Left colon (tissue), 2 donors: ENCODE results near the gene CERS4. TPM values are rescaled to one million over a fixed set of nuclear protein-coding genes. Genes with fewer than 3 reads are reported as not detected.
A peak's percentile ranks its signal among the peaks of the same experiment; 100 is the strongest.
"Not testable (repeated sequence)": the region's sequence is repeated elsewhere in the genome, so short reads cannot be mapped to it uniquely, and the experiment has no call there.

Experiments
- ATAC-seq: fragments of 200-7000 bp; cut with Tn5 transposase; one replicate; pipeline ENCODE4 v1.9.1; 2020; ENCODE audit warnings: mild to moderate bottlenecking, moderate library complexity
- DNase-seq, 2 donors: peaks; one replicate each; pipeline ENCODE4 v3.0.0-alpha.2; 2020
- intact Hi-C, 2 donors: fragments of 100-400 bp; cut with DNase I in 1 of 2; cut with micrococcal nuclease in 1 of 2; formaldehyde crosslinking; loops; one replicate each; pipeline versions ENCODE4 v1.11.2 to v1.14.0; 2022; cut with DNase I, micrococcal nuclease
- long read RNA-seq: library from polyadenylated mRNA; unstranded; transcript quantifications from one replicate; pipeline ENCODE4 v2.0.0, GENCODE V29; 2021
- total RNA-seq, 2 donors: library from RNA; stranded (reverse); fragmentation: NEBNext Ultra II Directional; extraction: Animal tissue kit (Norgen Biotek cat#: 25700); gene quantifications; one replicate each; pipeline ENCODE4 v1.2.1, GENCODE V29; 2021
- donor health status: DM: no; HTN: no; CAD: no.
- donor health status: DM: yes; HTN: yes; CAD: no.

Gene CERS4, protein sequence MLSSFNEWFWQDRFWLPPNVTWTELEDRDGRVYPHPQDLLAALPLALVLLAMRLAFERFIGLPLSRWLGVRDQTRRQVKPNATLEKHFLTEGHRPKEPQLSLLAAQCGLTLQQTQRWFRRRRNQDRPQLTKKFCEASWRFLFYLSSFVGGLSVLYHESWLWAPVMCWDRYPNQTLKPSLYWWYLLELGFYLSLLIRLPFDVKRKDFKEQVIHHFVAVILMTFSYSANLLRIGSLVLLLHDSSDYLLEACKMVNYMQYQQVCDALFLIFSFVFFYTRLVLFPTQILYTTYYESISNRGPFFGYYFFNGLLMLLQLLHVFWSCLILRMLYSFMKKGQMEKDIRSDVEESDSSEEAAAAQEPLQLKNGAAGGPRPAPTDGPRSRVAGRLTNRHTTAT
- 1 to 10 TPM; 3.8 to 7.3 TPM for total RNA-seq
- long read RNA-seq, partial matches to known transcripts = 2 of 7 reads
- long read RNA-seq, other reads (novel, unspliced or antisense) = 3 of 7 reads

DNA sequence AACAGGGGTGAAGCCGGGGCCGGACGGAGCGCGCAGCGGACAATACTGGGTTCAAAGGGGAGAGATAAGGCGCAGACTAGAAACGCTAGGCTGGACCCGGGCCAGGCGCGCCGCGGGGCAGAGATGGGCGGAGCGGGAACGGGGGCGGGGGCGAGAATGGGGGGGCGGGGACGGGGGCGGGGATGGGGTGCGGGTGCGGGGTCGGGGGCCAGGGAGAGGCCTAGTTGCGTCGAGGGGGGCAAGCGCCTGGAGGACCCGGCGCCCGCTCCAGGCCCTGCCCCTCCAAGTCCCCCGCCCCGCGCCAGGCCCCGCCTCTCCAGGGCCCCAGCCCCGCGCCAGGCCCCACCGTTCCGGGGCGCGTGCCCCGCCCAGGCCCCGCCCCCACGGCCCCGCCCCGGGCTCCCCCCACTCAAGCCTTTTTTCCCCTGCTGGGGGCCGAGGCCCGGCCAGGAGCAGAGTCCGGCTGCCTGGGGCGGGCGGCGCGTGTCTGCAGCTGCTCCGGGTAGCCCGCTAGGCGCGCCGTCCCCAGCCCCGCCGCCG lies at the start of gene CERS4:
TSS of gene CERS4 (plus strand) at position 449 of the 540 bp plus-strand sequence. CDS start 41,707 bp downstream, outside the sequence.
- intact Hi-C loops = no loop called here
- ATAC-seq = peak; percentile 82
- peak; percentile 70 to 73 for DNase-seq

DNA sequence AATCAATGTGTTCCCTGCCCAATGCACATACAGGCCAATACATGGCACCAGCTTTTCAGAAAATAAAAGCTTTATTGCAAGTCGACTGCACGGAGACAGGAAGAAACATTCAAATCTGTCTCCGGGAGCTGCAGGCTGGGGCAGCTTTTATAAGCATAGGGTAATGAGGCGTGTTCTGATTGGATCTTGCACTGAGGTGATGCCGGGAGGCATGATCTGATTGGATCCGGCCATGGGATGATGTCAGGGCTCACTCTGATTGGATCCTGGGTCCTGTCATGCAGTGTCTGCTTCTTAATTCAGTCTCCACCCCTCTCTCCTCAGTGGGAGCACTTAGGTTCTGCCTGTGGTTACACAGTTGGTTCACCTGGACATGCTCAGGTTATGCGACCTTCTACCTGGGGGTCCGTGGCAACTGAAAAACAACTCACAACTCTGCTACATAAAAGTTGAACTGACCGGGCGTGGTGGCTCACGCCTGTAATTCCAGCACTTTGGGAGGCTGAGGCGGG lies 48.0 kb upstream of the CERS4 start:
- intact Hi-C loops = no loop called here
- DNase-seq (no peak), ATAC-seq (peak; percentile 36)

DNA sequence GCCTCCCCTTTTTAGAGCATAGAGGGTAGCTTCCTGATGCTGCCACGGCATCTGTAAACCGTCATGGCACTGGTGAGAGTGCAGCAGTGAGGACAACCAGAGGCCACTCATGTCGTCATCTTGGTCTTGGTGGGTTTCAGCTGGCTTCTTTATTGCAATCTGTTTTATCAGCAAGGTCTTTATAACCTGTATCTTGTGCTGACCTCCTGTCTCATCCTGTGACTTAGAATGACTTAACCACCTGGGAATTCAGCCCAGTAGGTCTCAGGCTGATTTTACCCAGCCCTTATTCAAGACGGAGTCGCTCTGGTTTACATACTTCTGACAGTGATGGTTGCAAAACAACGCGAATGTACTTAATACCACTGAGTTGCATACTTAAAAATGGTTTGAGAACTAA lies 45.4 kb upstream of the CERS4 start:
- intact Hi-C loops = no loop called here
- ATAC-seq (no peak), DNase-seq (no peak)

DNA sequence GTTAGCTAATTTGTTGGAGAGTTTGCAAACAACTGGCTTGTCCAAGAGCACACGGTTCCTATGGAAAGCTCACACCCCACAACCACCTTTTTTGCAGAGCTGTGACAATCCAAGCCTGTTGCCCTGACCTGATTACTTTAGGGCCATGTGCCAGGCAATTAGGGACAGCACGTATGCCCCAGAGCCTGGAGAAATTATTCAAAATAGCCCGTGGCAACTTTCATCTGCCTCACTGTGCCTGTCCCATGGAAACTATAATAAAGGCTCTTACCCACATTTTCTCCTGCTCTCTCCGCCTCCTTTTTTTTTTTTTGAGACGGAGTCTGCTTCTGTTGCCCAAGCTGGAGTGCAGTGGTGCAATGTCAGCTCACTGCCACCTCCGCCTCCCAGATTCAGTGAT lies 41.2 kb upstream of the CERS4 start:
- intact Hi-C loops = no loop called here
- no peak for DNase-seq
- ATAC-seq = no peak

DNA sequence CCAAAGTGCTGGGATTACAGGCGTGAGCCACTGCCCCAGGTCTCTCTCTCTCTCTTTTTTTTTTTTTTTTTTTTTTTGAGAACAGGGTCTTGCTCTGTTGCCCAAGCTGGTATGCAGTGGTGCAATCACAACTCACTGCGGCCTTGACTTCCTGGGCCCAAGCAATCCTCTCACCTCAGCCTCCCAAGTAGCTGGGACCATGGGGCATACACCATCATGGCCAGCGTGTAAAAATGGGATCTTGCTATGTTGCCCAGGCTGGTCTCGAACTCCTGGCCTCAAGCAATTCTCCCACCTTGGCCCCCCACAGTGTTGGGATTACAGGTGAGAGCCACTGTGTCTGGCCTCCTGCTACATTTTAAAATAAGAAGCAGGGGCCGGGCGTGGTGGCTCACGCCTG lies 40.6 kb upstream of the CERS4 start:
- DNase-seq = no peak
- ATAC-seq = no peak
- intact Hi-C loops = no loop called here

DNA sequence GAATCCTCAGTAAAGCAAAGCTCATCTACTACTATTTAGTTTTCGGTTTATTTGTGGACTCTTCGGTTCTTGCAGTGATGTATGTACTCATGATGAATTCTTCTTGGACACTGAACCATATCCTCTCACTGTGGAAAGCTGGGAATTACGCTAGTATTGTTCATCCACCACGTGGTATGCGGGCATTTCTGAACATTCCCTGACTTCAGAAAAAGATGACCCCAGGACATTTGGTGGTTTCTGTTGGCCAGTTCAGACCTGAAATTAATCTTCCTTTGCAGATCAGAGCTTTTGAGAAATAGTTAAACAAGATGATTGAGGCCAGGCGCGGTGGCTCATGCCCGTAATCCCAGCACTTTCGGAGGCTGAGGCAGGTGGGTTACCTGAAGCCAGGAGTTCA lies 34.5 kb upstream of the CERS4 start:
- ATAC-seq = no peak
- no peak for DNase-seq
- intact Hi-C loops = no loop called here

DNA sequence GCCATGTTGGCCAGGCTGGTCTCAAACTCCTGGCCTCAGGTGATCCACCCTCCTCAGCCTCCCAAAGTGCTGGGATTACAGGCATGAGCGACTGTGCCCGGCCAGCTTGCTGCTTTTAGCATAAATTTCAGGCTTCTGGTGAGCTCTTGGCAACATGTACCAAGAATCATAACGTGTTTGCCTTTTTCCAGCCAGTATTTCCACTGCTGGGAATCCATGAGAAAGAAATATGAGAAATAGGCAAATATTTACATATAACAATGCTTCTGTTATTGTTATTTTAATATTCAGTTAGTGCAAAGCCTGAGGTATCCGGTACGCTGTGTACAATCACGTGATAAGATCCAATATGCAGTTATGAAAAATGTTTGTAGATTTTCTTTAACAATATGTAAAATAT lies 29.2 kb upstream of the CERS4 start:
- ATAC-seq = no peak
- intact Hi-C loops = no loop called here
- DNase-seq = no peak

DNA sequence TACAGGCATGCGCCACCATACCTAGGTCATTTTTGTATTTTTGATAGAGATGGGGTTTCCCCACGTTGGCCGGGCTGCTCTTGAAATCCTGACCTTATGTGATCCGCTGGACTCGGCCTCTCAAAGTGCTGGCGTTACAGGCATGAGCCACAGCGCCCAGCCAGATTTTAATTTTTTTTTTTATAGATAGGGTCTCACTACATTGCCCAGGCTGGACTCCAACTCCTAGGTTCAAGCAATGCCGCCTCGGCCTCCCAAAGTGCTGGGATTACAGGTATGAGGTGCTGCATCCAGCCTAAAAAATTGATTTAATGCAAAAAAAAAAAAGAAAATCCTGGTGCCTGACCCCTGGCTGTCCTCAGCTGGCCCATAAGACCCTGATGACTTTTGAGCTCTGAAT lies 24.9 kb upstream of the CERS4 start:
- intact Hi-C loops = no loop called here
- no peak for DNase-seq
- ATAC-seq = no peak

DNA sequence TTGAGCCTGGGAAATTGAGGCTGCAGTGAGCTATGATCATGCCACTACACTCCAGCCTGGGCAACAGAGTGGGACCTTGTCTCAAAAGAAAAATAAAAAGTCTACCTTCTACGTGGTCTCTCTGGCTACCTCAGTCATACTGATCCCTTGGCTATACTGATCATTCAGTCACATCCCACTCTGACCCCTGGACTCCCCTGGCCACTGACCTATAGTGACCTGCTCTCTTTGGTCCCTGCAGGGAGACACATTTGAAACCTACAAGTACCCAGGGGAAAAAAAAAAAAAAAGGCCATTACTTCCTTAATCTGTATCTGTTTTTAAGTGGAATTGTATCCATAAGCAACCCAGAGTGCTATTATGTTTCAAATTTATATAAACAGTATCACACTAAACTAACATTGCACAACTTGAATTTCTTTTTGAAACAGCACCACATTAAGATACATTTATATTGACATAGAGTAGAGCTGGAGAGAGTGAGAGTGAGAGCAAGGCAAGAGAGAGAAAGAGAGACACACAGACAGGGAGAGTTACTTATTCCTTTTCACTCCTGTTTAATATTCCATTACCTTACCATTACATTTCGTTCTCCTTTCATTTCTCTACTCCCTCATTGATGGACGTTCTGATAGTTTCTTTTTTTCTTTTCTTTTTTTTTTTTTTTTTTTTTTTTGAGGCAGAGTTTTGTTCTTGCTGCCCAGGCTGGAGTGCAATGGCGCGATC lies 23.7 kb upstream of the CERS4 start:
- ATAC-seq = no peak
- intact Hi-C loops = no loop called here
- DNase-seq = no peak

DNA sequence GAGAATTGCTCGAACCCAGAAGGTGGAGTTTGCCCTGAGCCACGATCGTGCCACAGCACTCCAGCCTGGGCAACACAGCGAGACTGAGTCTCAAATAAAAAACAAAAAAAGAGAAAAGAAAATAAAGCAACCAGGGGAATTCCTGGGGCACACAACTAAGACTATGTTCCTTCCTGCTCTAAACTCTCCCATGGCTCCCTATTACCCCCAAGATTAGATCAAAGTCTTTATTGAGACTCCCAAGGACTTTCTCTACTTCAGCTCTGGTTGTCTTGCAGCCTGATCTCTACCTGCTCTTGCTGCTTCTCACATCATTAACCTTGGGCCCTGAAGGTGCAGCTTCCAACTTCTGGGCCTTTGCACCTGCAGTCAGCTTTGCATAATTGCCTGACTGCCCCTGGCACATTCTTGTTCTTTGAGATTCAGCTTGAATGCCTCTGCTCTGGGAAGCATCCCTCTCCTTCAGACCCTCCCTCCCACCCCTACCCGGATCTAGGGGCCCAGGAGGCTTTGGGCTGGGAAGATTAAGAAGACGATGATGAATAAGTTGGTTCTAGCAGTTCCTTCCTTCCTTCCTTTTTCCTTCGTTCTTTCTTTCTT lies 16.8 kb upstream of the CERS4 start:
- intact Hi-C loops = no loop called here
- DNase-seq (no peak), ATAC-seq (no peak)

DNA sequence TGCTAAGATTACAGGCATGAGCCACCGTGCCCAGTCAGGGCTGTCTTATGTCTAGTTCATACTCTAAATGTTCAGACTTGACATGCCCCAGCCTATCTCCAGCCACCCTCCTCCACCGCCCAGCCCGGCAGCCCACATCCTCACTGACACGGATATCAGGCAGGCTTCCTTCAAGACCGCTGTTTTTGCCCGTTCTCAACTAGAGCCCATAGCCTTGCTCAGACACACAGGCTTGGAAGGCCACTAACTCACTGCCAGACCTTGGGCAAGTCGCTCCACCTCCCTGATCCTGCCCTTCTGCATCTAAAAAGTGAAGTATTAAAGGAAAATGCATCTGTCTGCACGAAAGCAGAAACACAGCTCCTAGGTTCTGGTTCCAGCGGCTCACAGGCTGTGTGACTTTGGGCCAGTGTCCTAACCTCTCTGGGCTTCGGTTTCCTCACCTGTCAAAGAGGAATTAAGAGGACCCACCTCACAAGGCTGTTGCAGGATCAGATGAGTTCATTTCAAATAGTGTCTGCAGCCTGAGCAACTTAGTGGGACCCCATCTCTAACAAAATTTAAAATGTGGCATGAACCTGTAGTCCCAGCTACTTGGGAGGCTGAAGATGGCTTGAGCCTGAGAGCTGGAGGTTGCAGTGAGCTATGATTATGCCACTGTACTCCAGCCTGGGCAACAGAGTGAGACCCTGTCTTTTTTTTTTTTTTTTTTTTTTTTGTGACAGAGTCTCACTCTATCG lies 14.5 kb upstream of the CERS4 start:
- intact Hi-C loops = no loop called here
- DNase-seq (peak; percentile 39 to 43), ATAC-seq (peak; percentile 48)

DNA sequence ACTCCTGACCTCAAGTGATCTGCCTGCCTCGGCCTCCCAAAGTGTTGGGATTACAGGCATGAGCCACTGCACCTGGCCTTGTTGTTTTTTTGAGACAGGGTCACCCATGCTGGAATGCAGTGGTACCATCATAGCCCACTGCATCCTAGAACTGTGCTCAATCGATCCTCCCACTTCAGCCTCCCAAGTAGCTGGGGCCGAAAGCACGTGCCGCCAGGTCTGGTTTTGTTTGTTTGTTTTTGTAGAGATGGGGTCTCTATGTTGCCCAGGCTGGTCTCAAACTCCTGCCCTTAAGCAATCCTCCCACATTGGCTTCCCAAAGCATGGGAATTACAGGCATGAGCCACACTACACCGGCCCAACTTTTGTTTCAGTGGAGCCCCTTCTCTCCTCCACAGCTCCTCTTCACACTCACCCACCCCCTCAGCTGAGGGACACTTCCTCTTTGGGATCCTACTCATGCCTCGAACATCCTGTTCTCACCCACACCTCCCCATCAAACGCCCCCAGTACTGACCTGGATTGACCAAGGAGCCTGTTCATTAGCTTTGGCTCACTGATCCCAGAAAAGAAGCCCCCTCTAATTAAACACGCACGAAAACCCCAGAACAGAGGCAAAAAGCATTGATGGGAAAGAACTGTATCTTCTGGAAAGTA lies 12.8 kb upstream of the CERS4 start:
- no peak for DNase-seq
- no peak for ATAC-seq
- intact Hi-C loops = no loop called here

DNA sequence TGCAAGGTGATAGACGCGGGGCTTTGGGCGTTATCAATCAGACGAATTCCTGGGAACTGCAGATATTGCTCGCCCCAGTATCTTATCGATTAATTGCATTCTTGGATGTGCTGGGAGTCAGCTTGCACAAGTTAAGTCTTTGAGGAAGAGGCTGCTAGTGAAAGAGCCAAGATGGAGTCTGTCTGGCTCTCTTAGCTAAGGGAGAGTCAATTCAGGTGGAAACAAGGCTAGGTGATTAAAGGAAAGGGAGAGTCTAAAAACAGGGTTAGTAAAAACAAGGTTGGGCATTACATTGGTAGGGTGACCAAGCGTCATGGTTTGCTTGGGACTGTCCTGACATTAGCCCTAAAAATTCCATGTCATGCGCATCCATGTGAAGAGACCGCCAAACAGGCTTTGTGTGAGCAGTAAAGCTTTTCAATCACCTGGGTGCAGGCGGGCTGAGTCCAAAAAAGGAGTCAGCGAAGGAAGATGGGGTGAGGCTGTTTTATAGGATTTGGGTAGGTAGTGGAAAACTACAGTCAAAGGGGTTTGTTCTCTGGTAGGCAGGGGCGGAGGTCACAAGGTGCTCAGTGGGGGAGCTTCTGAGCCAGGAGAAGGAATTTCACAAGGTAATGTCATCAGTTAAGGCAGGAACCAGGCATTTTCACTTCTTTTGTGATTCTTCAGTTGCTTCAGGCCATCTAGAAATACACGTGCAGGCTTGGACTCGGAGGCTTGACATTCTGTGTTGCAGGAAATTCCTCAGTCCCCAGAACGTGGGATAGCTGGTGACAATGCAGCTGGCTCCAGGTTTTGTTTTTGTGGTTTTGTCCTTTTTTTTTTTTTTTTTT lies 5.7 kb upstream of the CERS4 start:
- ATAC-seq, DNase-seq, intact Hi-C loops: not testable (repeated sequence)

DNA sequence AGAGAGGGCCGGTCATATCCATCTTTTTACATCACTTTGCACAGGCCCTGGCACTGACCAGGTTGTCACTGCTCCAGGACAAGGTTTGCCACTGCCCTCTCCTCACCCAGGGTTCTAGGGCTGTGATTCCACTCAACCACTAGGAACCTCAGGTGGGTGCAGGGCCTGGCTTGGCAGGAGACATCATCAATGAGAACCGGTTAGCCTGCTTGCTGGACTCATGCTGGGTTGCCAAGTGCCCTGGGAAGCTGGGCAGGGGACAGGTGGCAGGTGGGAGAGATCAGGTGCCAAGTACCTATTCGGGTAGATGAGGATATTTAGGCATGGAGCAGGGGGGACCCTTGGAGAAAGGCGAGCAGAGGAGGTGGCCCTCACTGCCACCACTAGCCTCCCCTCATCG lies 4.2 kb upstream of the CERS4 start:
- DNase-seq (no peak), ATAC-seq (no peak)
- intact Hi-C loops = no loop called here

DNA sequence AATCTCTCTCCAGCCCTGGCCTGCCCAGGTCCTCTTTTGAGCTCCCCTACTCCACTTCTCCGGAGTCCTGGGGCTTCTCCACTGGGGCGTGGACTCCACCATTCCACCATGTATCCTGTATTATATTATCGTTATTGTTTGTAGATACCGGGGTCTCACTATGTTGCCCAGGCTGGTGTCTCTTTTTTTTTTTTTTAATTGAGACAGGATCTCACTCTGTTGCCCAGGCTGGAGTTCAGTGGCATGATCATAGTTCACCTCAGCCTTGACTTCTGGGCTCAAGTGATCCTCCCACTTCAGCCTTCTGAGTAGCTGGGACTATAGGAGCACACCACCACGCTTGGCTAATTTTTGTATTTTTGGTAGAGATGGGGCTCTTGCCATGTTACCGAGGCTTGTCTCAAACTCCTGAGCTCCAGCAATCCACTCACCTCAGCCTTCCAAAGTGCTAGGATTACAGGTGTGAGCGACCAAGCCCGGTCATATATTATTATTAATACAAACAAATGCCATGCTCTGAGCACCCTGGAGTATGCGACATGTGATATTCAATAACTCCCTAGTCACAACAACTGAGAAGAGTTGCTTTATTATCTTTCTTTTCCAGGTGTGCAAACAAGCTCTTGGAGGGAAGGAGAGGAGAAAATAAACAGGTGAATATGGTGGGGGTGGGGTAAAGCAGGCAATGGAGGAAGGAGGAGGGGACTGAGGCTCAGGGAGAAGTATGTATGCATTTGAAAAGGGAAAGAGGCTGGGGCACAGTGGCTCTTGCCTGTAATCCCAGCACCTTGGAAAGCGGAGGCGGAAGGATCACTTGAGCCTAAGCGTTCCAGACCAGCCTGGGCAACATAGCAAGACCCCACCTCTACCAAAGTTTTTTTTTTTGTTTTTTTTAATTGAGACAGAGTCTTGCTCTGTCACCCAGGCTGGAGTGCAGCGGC lies 2.8 kb upstream of the CERS4 start:
- intact Hi-C loops = no loop called here
- ATAC-seq = peak; percentile 14
- DNase-seq = no peak

DNA sequence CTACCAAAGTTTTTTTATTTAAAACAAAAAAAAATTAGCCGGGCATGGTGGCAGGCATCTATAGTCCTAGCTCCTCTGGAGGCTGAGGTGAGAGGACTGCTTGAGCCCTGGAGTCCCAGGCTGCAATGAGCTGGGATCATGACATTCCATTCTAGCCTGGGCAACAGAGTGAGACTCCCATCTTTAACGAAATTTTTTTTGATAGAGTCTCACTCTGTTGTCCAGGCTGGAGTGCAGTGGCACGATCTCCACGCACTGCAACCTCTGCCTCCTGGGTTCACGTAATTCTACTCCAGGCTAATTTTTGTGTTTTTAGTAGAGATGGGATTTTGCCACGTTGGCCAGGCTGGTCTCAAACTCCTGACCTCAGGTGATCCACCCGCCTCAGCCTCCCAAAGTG lies 1.8 kb upstream of the CERS4 start:
- ATAC-seq, DNase-seq, intact Hi-C loops: not testable (repeated sequence)
